NCI-H774 (cell line): Measurements from ENCODE around the gene BNIPL.
A peak's percentile ranks its signal among the peaks of the same experiment; 100 is the strongest.

ENCODE experiments used
- DNase-seq: peaks from one replicate; lab custom pipeline; 2025; lab: John Stamatoyannopoulos, UW

Gene BNIPL

DNA sequence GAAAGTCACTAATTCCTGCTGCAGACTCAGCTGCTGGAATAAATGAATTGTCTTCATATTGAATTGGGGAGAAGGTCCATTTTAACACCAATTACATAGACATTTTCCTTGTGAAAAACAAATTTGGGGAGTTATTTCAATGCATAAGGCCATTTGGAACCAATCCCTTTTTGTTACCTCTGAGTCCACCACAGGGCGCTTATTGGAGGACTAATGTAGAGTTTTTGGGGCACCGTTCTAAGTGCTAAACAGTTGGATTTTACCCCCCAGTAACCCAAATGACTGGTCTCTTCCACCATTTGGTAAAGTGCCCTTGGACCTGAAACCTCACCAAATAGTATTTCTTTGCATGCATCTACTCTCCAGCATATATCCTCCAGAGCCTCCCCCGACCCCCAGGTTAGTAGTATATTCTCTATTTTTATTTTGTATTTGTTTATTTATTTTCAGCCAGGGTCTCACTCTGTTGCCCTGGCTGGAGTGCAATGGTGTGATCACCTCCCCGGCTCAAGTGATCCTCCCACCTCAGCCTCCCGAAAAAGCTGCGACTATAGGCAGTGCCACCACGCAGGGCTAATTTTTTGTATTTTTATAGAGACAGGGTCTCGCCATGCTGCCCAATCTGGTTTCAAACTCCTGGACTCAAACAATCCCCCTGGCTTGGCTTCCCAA, 26.6 kb upstream of the BNIPL start:
- DNase-seq, result no peak

- no peak for DNase-seq
Observed at GRCh38 chr1:151010346-151010726, 26.1 kb upstream of the BNIPL start.

DNA sequence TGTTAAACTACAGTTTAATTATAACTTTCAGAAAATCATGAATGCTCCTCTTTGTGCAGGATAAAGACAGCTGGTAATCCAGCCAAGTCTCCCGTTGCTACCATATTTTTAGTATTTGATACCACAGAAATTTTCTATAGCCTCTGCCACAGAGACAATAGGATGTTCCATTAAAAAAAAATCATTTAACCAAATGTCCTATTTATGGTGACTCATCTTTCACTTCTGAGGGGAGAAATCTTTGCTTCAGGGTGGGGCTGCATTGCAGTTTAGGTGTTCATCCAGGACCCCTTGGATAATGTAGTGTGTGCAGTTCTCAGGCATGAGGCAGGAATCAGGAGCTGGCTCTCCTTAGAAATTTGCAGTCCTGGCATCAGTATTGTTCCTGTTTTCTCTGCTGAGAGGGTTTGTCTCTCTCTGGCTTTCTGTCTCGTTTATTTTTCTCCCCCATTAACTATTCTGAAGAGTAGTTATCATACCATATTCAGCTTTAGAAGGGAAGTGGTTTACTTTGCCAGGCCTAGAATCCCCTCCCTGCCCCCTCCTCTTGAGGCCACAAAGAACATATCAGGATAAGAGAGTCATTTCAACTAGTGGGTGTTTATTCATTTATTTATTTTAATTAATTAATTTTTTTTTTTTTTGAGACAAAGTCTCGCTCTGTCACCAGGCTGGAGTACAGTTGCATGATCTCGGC, 25.1 kb upstream of the BNIPL start:
- DNase-seq, result no peak

GRCh38 chr1:151012684-151013471, 23.5 kb upstream of the BNIPL start:
- DNase-seq, result no peak

- DNase-seq, result no peak
Observed at GRCh38 chr1:151013518-151013917, 22.9 kb upstream of the BNIPL start.

DNA sequence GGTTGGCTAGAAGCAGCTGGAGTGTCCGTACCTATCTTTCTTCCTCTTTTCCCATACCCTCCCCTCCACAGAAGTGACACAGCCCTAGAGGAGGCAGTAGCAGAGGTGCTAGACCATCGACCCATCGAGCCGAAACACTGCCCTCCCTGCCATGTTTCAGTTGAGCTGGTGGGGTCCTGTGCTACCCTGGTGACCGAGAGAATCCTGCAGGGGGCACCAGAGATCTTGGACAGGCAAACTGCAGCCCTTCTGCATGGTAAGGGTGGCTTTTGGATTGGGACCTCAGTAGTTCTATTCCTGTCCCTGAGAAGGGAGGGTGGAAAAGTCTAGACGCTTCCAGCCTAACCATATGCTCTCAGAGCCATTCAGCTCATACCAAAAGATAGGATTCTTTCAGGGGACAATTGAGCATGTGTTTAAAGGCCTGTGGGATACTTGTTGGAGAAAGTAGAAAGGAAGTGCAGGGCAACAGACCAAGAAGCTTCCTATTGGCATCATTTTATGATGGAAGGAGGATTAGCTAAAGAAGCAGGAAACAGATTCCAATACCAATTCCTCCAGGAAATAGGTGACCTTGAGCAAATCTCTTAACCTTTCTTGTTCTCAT, 11.7 kb upstream of the BNIPL start:
- peak; percentile 27 for DNase-seq

- no peak for DNase-seq
Observed at GRCh38 chr1:151026460-151026859, 9.9 kb upstream of the BNIPL start.

DNA sequence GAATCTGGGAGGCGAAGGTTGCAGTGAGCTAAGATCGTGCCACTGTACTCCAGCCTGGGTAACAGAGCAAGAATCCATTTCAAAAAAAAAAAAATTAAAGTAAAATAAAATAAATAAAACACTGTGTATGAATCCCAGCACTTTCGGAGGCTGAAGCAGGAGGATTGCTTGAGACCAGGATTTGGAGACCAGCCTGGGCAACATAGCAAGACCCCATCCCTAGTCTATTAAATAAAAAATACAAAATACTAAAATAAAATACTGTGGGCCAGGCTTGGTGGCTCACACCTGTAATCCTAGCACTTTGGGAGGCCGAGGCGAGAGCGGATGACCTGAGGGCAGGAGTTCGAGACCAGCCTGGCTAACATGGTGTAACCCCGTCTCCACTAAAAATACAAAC, 4.2 kb upstream of the BNIPL start:
- no peak for DNase-seq

GRCh38 chr1:151035167-151035566, 1.2 kb upstream of the BNIPL start:
- DNase-seq, result no peak

DNA sequence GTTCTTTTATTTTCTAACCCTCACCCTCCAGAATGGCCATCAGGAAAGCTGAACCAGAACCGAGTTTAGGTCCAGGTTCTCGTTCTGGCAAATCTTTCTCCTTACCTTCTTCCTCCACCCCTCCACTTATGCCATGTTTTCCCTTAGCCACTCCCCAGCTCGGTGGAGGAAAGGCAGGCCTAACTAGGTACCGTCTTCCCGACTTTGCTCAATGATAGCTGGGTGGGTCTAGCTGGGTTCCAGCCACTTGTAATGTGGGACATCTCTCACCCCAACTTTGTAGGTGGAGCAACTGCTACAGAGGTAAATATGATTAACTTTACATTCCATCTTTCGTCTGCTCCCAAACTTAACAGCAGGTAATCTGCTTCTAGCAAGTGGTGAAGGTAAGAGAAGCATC, 646 bp downstream of the BNIPL start:
- no peak for DNase-seq

- DNase-seq, result no peak
Observed at GRCh38 chr1:151039521-151039920, 3.1 kb downstream of the BNIPL start.

DNA sequence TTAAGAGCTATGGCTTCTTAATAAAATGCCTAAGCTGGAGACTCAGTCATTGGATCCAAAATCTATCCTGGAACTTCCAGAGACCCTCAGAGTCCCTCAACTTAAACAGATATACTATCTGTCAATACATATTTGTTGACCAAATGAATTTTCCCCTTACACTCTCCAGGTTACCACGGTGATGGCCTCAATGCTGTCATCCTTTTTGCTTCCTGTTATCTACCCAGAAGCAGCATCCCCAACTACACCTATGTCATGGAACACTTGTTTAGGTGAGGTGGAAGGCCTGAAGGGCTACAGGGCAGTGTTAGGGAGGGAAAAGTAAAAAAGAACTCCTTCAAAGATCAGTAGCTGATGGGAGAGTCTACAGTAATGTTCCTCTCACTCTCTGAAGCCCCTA, 6.8 kb downstream of the BNIPL start:
- no peak for DNase-seq

DNA sequence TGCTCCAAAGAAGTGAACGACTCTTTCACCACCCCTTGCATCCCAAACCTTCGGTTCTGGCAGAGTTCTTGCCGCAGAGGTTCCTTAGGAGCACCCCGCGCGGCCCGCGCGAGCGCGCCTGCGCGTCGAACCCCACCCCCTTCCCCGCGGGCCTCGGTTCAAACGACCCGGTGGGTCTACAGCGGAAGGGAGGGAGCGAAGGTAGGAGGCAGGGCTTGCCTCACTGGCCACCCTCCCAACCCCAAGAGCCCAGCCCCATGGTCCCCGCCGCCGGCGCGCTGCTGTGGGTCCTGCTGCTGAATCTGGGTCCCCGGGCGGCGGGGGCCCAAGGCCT, 11.2 kb downstream of the BNIPL start, which contains the start of gene C1orf56:
TSS of gene C1orf56 (plus strand) at position 161 of the 334 bp plus-strand sequence. CDS start at position 258, 97 bp downstream.
- DNase-seq, result peak; percentile 55

GRCh38 chr1:151047925-151048644, 11.7 kb downstream of the BNIPL start:
- DNase-seq, result peak; percentile 16

DNA sequence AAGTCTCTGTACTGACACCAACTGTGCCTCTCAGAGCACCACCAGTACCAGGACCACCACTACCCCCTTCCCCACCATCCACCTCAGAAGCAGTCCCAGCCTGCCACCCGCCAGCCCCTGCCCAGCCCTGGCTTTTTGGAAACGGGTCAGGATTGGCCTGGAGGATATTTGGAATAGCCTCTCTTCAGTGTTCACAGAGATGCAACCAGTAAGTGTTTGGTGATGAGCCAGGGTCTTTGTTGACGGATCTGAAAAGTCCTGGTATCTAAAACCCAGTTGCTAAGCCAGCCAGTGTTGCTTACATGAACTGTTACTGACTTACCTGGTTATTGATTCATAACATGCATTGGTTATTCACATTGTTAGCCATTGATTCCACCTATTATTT, 12.3 kb downstream of the BNIPL start:
- no peak for DNase-seq

DNA sequence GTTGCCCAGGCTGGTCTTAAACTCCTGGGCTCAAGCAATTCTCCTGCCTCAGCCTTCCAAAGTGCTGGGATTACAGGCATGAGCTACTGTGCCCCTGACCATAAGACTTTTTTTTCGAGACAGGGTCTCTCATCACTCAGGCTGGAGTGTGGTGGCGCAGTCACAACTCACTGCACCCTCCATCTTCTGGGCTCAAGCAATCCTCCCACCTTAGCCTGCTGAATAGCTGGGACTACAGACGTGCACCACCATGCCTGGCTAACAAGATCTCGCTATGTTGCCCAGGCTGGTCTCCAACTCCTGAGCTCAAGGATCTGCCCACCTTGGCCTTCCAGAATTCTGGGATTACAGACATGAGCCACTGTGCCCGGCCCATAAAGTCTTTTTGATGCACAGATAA, 13.1 kb downstream of the BNIPL start:
- no peak for DNase-seq

GRCh38 chr1:151050051-151050688, 13.8 kb downstream of the BNIPL start:
- DNase-seq, result no peak

- no peak for DNase-seq
Observed at GRCh38 chr1:151051356-151052009, 15.1 kb downstream of the BNIPL start.

GRCh38 chr1:151054971-151055547, 18.7 kb downstream of the BNIPL start:
- DNase-seq, result no peak

DNA sequence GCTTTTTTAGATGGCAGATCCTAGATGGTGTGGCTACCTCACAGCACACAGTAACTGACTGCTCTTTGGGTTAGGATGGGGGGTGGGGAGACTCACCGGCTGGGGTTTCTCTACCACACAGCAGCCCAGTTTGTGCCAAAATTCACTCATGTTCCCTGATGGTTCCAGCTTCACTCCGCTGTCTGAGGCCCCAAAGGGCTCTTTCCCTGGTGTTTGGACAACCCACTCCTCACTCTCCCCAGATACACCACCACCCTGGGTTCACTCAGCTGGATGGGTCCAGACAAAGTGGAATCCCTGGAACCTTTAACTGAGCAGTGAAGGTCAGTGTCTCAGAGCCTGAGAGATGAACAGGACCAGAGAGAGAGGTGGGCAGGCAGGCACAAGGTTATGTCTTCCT, 19.2 kb downstream of the BNIPL start:
- DNase-seq, result no peak

- DNase-seq, result no peak
Observed at GRCh38 chr1:151056149-151056548, 19.8 kb downstream of the BNIPL start.
